DND-41 (cell line): ENCODE measurements around the gene DCAF7.

Source experiments
- ATAC-seq: fragments of 200-7000 bp; cut with Tn5 transposase; 3 replicates; pipeline ENCODE4 v1.9.1; 2021; ENCODE audit warnings: low read depth; ENCODE audit not compliant: insufficient read depth
- DNase-seq: peaks from one replicate; pipeline ENCODE4 v3.0.0-alpha.2; 2020
- H2AFZ ChIP-seq: 2 replicates; pipeline ENCODE4 v1.6.0; 2012; ENCODE audit warnings: low read depth, low read length
- H3K27ac ChIP-seq: 2 replicates; pipeline ENCODE4 v1.5.1; 2012; ENCODE audit warnings: low read length, inconsistent platforms
- H3K27me3 ChIP-seq: fragments of 200-600 bp; sonication (generic); 2 replicates; pipeline ENCODE4 v1.6.0; 2012; ENCODE audit warnings: low read length, mild to moderate bottlenecking, inconsistent platforms; ENCODE audit not compliant: insufficient read depth, poor library complexity
- H3K36me3 ChIP-seq: 2 replicates; pipeline ENCODE4 v1.5.1; 2012; ENCODE audit warnings: low read length, inconsistent platforms; ENCODE audit not compliant: insufficient read depth
- H3K4me1 ChIP-seq: 2 replicates; pipeline ENCODE4 v1.5.1; 2012; ENCODE audit warnings: mild to moderate bottlenecking, low read length; ENCODE audit not compliant: insufficient read depth
- H3K4me2 ChIP-seq: 2 replicates; pipeline ENCODE4 v1.6.0; 2012; ENCODE audit warnings: mild to moderate bottlenecking, moderate library complexity, low read length, inconsistent platforms; ENCODE audit not compliant: insufficient read depth
- H3K4me3 ChIP-seq, 2 experiments: fragments of 200-600 bp in 1 of 2; shearing (Covaris generic) in 1 of 2; 2 replicates each; pipeline ENCODE4 v1.5.1; 2012 to 2016; ENCODE audit warnings: inconsistent platforms in 2 of 2, low read length in 2 of 2, mild to moderate bottlenecking in 2 of 2, low read depth in 1 of 2, moderate library complexity in 1 of 2
- H3K79me2 ChIP-seq: 2 replicates; pipeline ENCODE4 v1.6.0; 2012; ENCODE audit warnings: low read length, inconsistent platforms; ENCODE audit not compliant: insufficient read depth
- H3K9ac ChIP-seq: 2 replicates; pipeline ENCODE4 v1.6.0; 2012; ENCODE audit warnings: low read depth, mild to moderate bottlenecking, inconsistent platforms, low read length, moderate library complexity
- H3K9me3 ChIP-seq: 2 replicates; pipeline ENCODE4 v1.5.1; 2012; ENCODE audit warnings: low read length, moderate library complexity, mild to moderate bottlenecking, inconsistent platforms; ENCODE audit not compliant: insufficient read depth, severe bottlenecking
- H4K20me1 ChIP-seq: 2 replicates; pipeline ENCODE4 v1.6.0; 2012; ENCODE audit warnings: low read length; ENCODE audit not compliant: insufficient read depth
- CTCF ChIP-seq: IDR thresholded peaks from 2 replicates; pipeline ENCODE4 v1.5.1; 2012; ENCODE audit warnings: borderline replicate concordance, low read length, moderate library complexity, mild to moderate bottlenecking; ENCODE audit not compliant: poor library complexity, severe bottlenecking; ENCODE audit errors: extremely low read depth
- EZH2 ChIP-seq: IDR thresholded peaks from 3 replicates; pipeline ENCODE4 v1.6.1; 2012; ENCODE audit warnings: borderline replicate concordance, low read depth, mild to moderate bottlenecking, moderate library complexity, low read length, inconsistent platforms; ENCODE audit not compliant: severe bottlenecking

The DCAF7 gene

GRCh38 chr17:63543822-63544420, 6.4 kb upstream of the DCAF7 start:
- Histone ChIP-seq H3K79me2 (0 out of 2 replicates have a peak, but pooled peaks cover 2% of the 10 kb centered on the region), H3K27ac (no peak overlapping the region), H3K36me3 (no peaks in the 10 kb centered on the region), H3K9ac (no peak overlapping the region), H4K20me1 (no peaks in the 10 kb centered on the region), H3K4me3 (no peak overlapping the region), H3K4me1 (peaks cover 4% of the 10 kb centered on the region; the same call in 1 of the 2 replicates), H2AFZ (no peak overlapping the region), H3K9me3 (no peaks in the 10 kb centered on the region), H3K4me2 (no peak overlapping the region), H3K27me3 (no peaks in the 10 kb centered on the region)
- no peak for ATAC-seq
- TF ChIP-seq CTCF (no peak), EZH2 (no peak)
- no peak for DNase-seq

- no peaks in the 10 kb centered on the region for H4K20me1 ChIP-seq
- ATAC-seq, result no peak
- no peaks in the 10 kb centered on the region for H3K36me3 ChIP-seq
- no peak overlapping the region for H2AFZ ChIP-seq
- no peaks in the 10 kb centered on the region for H3K9me3 ChIP-seq
- no peak overlapping the region for H3K4me3 ChIP-seq
- no peaks in the 10 kb centered on the region for H3K27me3 ChIP-seq
- H3K4me1 ChIP-seq, result peaks cover 12% of the 10 kb centered on the region
- no peak overlapping the region for H3K27ac ChIP-seq
- no peak overlapping the region for H3K9ac ChIP-seq
- no peak overlapping the region for H3K4me2 ChIP-seq
- peaks cover 9% of the 10 kb centered on the region for H3K79me2 ChIP-seq
- no peak for DNase-seq
- TF ChIP-seq CTCF (no peak), EZH2 (no peak)
These were observed 5.6 kb upstream of the DCAF7 start for GRCh38 chr17:63544467-63545301.

- Histone ChIP-seq H3K9ac (no peak overlapping the region), H3K4me3 (no peak overlapping the region), H3K27ac (no peak overlapping the region), H3K4me2 (no peak overlapping the region), H3K79me2 (peaks cover 25% of the 10 kb centered on the region), H3K36me3 (no peaks in the 10 kb centered on the region; the same call in 1 of the 2 replicates), H4K20me1 (peaks cover 3% of the 10 kb centered on the region), H3K9me3 (no peaks in the 10 kb centered on the region), H3K4me1 (peaks cover 15% of the 10 kb centered on the region), H3K27me3 (no peaks in the 10 kb centered on the region), H2AFZ (no peak overlapping the region)
- TF ChIP-seq EZH2 (no peak), CTCF (no peak)
- ATAC-seq (no peak), DNase-seq (no peak)
These were observed 3.8 kb upstream of the DCAF7 start for GRCh38 chr17:63546308-63547082.
